Measurements from ENCODE around the gene LST1.

The LST1 gene

DNA sequence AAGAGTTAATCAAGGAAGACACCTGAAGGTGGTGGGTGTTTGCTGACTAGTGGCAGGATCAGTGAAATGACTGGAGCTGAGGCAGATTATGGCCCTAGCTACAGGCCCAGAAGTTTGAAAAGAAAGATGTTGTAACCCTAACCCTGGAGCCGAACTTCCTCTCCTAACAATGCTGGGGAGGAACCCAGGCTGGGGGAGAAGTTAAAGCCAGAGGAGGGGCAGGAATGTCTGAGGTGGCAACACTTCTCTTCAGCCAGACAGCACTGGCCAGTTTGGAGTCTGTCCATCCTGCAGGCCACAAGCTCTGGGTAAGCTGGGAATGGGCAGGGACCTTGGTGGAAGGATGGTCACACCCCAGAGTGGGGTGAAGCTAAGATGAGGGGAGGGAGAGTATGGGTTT lies at the start of gene LST1:
Gene LST1 (plus strand): TSS at position 270 of the 400 bp plus-strand sequence. CDS start 1,023 bp downstream, outside the sequence.
- DNase-seq (ENCODE audit: low read depth in 1 of 2, low spot score in 1 of 2): no peak

DNA sequence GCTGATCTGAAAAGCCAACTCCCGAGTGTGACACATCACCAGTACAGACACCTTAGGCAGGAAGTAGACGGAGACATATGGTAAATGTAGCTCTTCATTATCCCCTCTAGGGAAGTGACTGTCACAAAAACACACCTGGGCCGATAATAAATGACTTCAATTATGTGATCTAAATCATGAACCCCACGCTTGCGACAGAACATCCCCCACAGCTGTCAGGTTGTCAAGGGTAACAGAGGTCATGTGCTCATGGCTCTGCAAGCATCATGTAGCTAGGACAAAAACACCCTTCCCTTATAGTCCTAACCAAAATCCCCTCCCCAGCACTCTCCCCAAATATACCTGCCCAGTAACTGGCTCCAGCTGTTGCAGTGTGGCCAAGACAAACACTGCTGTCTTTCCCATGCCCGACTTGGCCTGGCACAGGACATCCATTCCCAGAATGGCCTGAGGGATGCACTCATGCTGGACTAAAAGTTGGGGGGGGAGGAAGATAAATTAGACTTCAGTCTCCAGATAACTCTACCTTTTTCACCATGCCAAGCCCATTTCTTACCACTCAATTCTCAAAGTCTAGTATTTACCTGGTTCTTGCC lies 47.2 kb upstream of the LST1 start:
- DNase-seq (ENCODE audit: low read depth in 1 of 2, low spot score in 1 of 2): no peak

- no peak for DNase-seq (ENCODE audit: low read depth in 1 of 2, low spot score in 1 of 2)
Observed at GRCh38 chr6:31540640-31541039, 45.4 kb upstream of the LST1 start.

DNA sequence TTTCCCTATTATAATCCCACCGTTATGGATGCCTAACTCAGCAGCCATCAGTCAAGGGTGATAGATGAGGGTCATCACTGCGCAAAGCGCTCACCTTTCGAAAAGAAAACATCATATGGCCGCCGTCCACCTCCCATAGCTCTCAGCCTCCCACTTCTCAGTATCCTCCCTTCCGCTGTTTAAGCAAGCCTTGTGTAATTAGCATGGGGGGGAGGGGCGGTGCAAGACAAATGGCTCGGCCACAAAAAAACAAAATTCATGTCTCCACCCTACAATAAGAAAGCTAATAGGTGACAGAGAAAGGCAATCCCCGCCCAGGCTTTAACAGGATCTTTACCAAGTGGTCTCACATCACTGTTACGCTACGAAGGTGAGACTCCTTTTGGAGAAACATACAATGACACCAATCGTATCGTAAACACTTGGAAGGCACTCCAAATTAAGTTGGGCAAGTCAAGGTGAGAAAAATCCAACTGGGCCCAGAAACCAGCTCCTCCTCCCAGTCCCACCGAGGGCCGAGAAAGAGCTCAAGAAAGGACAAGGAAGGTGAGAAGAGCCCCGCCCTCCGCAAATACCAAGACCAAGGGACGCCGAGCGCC lies 44.9 kb upstream of the LST1 start:
- peak; percentile 38 to 41 for DNase-seq (ENCODE audit: low read depth in 1 of 2, low spot score in 1 of 2)

- peak; percentile 87 to 92 for DNase-seq (ENCODE audit: low read depth in 1 of 2, low spot score in 1 of 2)
Observed at GRCh38 chr6:31541658-31542521, 44.2 kb upstream of the LST1 start, which contains the start of gene DDX39B. DDX39B (minus strand) TSS chr6:31542003; CDS start chr6:31540532, 1,471 bp downstream.

GRCh38 chr6:31543639-31544038 lies 42.4 kb upstream of the LST1 start:
- DNase-seq (ENCODE audit: low read depth in 1 of 2, low spot score in 1 of 2): no peak

- no peak for DNase-seq (ENCODE audit: low read depth in 1 of 2, low spot score in 1 of 2)
Observed at GRCh38 chr6:31544676-31545075, 41.4 kb upstream of the LST1 start.

- DNase-seq (ENCODE audit: low read depth in 1 of 2, low spot score in 1 of 2): no peak
Observed at GRCh38 chr6:31545291-31545690, 40.8 kb upstream of the LST1 start.

GRCh38 chr6:31546339-31546957 lies 39.6 kb upstream of the LST1 start, which contains the start of gene ATP6V1G2:
ATP6V1G2 (minus strand) TSS chr6:31546608; CDS start chr6:31546559, 49 bp downstream.
- peak; percentile 63 to 68 for DNase-seq (ENCODE audit: low read depth in 1 of 2, low spot score in 1 of 2)

GRCh38 chr6:31546958-31547726 lies 38.9 kb upstream of the LST1 start, which contains the start of gene NFKBIL1:
NFKBIL1 (plus strand) TSS chr6:31547608; CDS start chr6:31547695, 87 bp downstream.
- peak; percentile 77 to 83 for DNase-seq (ENCODE audit: low read depth in 1 of 2, low spot score in 1 of 2)

GRCh38 chr6:31547727-31548543 lies 38.1 kb upstream of the LST1 start:
- no peak for DNase-seq (ENCODE audit: low read depth in 1 of 2, low spot score in 1 of 2)

- DNase-seq (ENCODE audit: low read depth in 1 of 2, low spot score in 1 of 2): no peak
Observed at GRCh38 chr6:31548544-31548873, 37.6 kb upstream of the LST1 start.

- peak in 1 of 2 donors; percentile 47 for DNase-seq (ENCODE audit: low read depth in 1 of 2, low spot score in 1 of 2)
Observed at GRCh38 chr6:31551371-31551770, 34.7 kb upstream of the LST1 start.

DNA sequence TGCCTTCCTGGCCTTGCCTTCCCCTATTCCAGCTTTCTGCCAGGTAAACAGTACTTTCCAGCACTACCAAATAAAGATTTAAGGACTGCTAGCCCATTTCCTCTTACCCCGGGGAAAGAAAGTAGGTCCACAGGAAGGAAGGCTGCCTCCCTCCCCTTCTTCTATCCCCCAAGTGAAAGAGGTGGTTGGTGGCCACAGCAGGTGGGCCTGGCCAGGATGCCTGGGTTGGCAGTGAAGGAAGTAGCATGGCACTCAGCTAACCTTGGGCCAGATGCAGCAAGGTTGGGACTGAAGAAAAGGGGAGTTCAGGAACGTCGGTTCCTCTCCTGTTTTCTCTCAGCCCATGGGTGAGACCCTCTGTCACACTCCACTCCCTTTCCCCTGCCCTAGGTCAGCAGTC lies 29.8 kb upstream of the LST1 start:
- no peak for DNase-seq (ENCODE audit: low read depth in 1 of 2, low spot score in 1 of 2)

GRCh38 chr6:31557443-31558317 lies 28.4 kb upstream of the LST1 start:
- no peak for DNase-seq (ENCODE audit: low read depth in 1 of 2, low spot score in 1 of 2)

DNA sequence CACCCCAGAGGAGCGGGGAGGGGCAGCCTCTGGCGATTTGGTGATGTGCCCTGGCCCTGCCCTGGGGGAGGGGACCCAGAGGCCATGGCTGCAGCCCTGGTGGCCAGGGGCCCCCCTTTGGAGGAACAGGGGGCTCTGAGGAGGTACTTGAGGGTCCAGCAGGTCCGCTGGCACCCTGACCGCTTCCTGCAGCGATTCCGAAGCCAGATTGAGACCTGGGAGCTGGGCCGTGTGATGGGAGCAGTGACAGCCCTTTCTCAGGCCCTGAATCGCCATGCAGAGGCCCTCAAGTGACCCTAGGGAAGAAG lies 27.8 kb upstream of the LST1 start:
- DNase-seq (ENCODE audit: low read depth in 1 of 2, low spot score in 1 of 2): no peak

- peak in 1 of 2 donors; percentile 59 for DNase-seq (ENCODE audit: low read depth in 1 of 2, low spot score in 1 of 2)
Observed at GRCh38 chr6:31558631-31559500, 27.2 kb upstream of the LST1 start.

GRCh38 chr6:31559606-31559957 lies 26.5 kb upstream of the LST1 start:
- no peak for DNase-seq (ENCODE audit: low read depth in 1 of 2, low spot score in 1 of 2)
